K562 (cell line): Measurements from ENCODE around the gene MICU1. TPM values are rescaled to one million over a fixed set of nuclear protein-coding genes. Genes with fewer than 3 reads are reported as not detected.

Experiments used
- ARID1B ChIP-seq: fragments of 450-650 bp; IDR thresholded peaks from 2 replicates; pipeline ENCODE4 v1.6.1; 2016; ENCODE audit warnings: antibody characterized with exemption, mild to moderate bottlenecking, inconsistent platforms
- BACH1 ChIP-seq: fragments of 200-800 bp; sonication (Bioruptor generic); IDR thresholded peaks from 2 replicates; pipeline ENCODE4 v1.6.1; 2016; ENCODE audit warnings: missing genetic modification characterization, missing compliant biosample characterization
- CC2D1A ChIP-seq: fragments of 450-650 bp; IDR thresholded peaks from 2 replicates; pipeline ENCODE4 v1.6.1; 2017; ENCODE audit warnings: mild to moderate bottlenecking
- CCAR2 ChIP-seq: fragments of 200-400 bp; formaldehyde crosslinking; IDR thresholded peaks from 2 replicates; pipeline ENCODE4 v1.6.1; 2017; ENCODE audit warnings: mild to moderate bottlenecking, low read depth, low read length
- GTF2A2 ChIP-seq: IDR thresholded peaks from 2 replicates; pipeline ENCODE4 v1.6.1; 2016; ENCODE audit warnings: mild to moderate bottlenecking, missing genetic modification characterization, missing compliant biosample characterization
- KLF10 ChIP-seq: fragments of 250-450 bp; sonication (Bioruptor Pico); IDR thresholded peaks from 2 replicates; pipeline ENCODE4 v1.6.1; 2021; ENCODE audit warnings: matching md5 sums
- MBD1 ChIP-seq: fragments of 250-450 bp; sonication (Bioruptor Pico); IDR thresholded peaks from 2 replicates; pipeline ENCODE4 v1.8.0; 2022; ENCODE audit warnings: inconsistent platforms
- NFRKB ChIP-seq: fragments of 450-650 bp; IDR thresholded peaks from 2 replicates; pipeline ENCODE4 v1.6.1; 2016; ENCODE audit warnings: low read depth
- NUFIP1 ChIP-seq: fragments of 450-650 bp; IDR thresholded peaks from 2 replicates; pipeline ENCODE4 v1.6.1; 2018; ENCODE audit not compliant: partially characterized antibody
- PHF20 ChIP-seq: fragments of 450-650 bp; IDR thresholded peaks from 2 replicates; pipeline ENCODE4 v1.6.1; 2018; ENCODE audit not compliant: partially characterized antibody
- PYGO2 ChIP-seq: fragments of 450-650 bp; IDR thresholded peaks from 2 replicates; pipeline ENCODE4 v1.6.1; 2016; ENCODE audit warnings: mild to moderate bottlenecking, missing genetic modification characterization, moderate library complexity, missing compliant biosample characterization
- SAP30 ChIP-seq: fragments of 200-600 bp; sonication (generic); IDR thresholded peaks from 2 replicates; pipeline ENCODE4 v1.6.1; 2012; ENCODE audit warnings: borderline replicate concordance, low read depth, mild to moderate bottlenecking, moderate library complexity, low read length, control low read depth, inconsistent platforms; ENCODE audit not compliant: insufficient read depth, poor library complexity, severe bottlenecking
- SIN3A ChIP-seq, 2 experiments: fragments of 150-350 bp in 1 of 2; IDR thresholded peaks; 2 replicates each; pipeline ENCODE4 v1.6.1; 2011 to 2016; ENCODE audit warnings: borderline replicate concordance in 2 of 2, low read depth in 2 of 2, low read length in 2 of 2, mild to moderate bottlenecking in 2 of 2, moderate library complexity in 2 of 2; ENCODE audit not compliant: control insufficient read depth in 1 of 2
- SNIP1 ChIP-seq: fragments of 450-650 bp; IDR thresholded peaks from 2 replicates; pipeline ENCODE4 v1.7.1; 2017; ENCODE audit warnings: low read depth, mild to moderate bottlenecking
- TRIM28 ChIP-seq: fragments of 450-650 bp; IDR thresholded peaks from 2 replicates; pipeline ENCODE4 v1.6.1; 2017
- VEZF1 ChIP-seq: fragments of 200-800 bp; sonication (Bioruptor generic); IDR thresholded peaks from 2 replicates; pipeline ENCODE4 v1.6.1; 2017; ENCODE audit warnings: missing genetic modification characterization, missing compliant biosample characterization
- YY1 ChIP-seq, 3 experiments: IDR thresholded peaks; 2 replicates each; pipeline ENCODE4 v1.6.1; 2011; ENCODE audit warnings: low read length in 2 of 3, mild to moderate bottlenecking in 2 of 3, moderate library complexity in 2 of 3, borderline replicate concordance in 1 of 3, control low read depth in 1 of 3, low read depth in 1 of 3; ENCODE audit not compliant: insufficient read depth in 3 of 3, insufficient replicate concordance in 2 of 3, control insufficient read depth in 1 of 3, insufficient read length in 1 of 3; ENCODE audit errors: extremely low read depth in 1 of 3
- ZNF146 ChIP-seq: IDR thresholded peaks from one replicate; pipeline ENCODE4 v1.6.1; 2018; ENCODE audit warnings: missing compliant biosample characterization; ENCODE audit not compliant: unreplicated experiment
- ZNF41 ChIP-seq: fragments of 250-450 bp; sonication (Bioruptor Pico); conservative IDR thresholded peaks from 2 replicates; pipeline ENCODE4 v1.4.0; 2020; ENCODE audit warnings: mild to moderate bottlenecking
- polyA plus RNA-seq, 8 experiments: library from polyadenylated mRNA; depleted of rRNA in 4 of 8; stranded (reverse) in 5 of 8; unstranded in 3 of 8; fragments of >200 nt; fragmentation: Nextera tagmentation in 2 of 8; fragmentation: Illumina TruSeq in 1 of 8; extraction: Ambion mirVana in 2 of 8; extraction: Trizol in 1 of 8; gene quantifications; 2 replicates each; pipeline versions ENCODE4 v1.2.1 to v1.2.3, GENCODE V29; 2011 to 2014; ENCODE audit warnings: inconsistent platforms in 1 of 8, missing spikeins in 1 of 8
- total RNA-seq, 7 experiments: library from RNA; depleted of rRNA in 6 of 7; stranded (reverse); fragments of >200 nt in 6 of 7; fragmentation: Illumina TruSeq in 2 of 7; extraction: Trizol in 2 of 7; gene quantifications; 2 replicates each; pipeline versions ENCODE4 v1.2.1 to v1.2.3, GENCODE V29; 2011 to 2021; ENCODE audit warnings: low replicate concordance in 1 of 7
- TF ChIP-seq, protein P1 (sequence below): sonication (generic); formaldehyde crosslinking; IDR thresholded peaks from 2 replicates; pipeline ENCODE4 v1.8.0; 2023; ENCODE audit warnings: mild to moderate bottlenecking, missing genetic modification reagents

Gene MICU1
- total and polyA plus RNA-seq, 9 of the 15 experiments (the other 6 are each of a cell fraction or from before 2014, with no cell fraction given): 29.3 to 76.8 (median 48.4) TPM

GRCh38 chr10:72354356-72355213 lies 271.3 kb downstream of the MICU1 start, which contains the start of gene DNAJB12 (continued):
- TF ChIP-seq, protein P1, sequence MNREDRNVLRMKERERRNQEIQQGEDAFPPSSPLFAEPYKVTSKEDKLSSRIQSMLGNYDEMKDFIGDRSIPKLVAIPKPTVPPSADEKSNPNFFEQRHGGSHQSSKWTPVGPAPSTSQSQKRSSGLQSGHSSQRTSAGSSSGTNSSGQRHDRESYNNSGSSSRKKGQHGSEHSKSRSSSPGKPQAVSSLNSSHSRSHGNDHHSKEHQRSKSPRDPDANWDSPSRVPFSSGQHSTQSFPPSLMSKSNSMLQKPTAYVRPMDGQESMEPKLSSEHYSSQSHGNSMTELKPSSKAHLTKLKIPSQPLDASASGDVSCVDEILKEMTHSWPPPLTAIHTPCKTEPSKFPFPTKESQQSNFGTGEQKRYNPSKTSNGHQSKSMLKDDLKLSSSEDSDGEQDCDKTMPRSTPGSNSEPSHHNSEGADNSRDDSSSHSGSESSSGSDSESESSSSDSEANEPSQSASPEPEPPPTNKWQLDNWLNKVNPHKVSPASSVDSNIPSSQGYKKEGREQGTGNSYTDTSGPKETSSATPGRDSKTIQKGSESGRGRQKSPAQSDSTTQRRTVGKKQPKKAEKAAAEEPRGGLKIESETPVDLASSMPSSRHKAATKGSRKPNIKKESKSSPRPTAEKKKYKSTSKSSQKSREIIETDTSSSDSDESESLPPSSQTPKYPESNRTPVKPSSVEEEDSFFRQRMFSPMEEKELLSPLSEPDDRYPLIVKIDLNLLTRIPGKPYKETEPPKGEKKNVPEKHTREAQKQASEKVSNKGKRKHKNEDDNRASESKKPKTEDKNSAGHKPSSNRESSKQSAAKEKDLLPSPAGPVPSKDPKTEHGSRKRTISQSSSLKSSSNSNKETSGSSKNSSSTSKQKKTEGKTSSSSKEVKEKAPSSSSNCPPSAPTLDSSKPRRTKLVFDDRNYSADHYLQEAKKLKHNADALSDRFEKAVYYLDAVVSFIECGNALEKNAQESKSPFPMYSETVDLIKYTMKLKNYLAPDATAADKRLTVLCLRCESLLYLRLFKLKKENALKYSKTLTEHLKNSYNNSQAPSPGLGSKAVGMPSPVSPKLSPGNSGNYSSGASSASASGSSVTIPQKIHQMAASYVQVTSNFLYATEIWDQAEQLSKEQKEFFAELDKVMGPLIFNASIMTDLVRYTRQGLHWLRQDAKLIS (CRISPR knock-in tag): peak; percentile 91
- TF ChIP-seq SNIP1 (no peak), GTF2A2 (tag) (peak; percentile 77; the same call in 1 of the 2 replicates), NUFIP1 (peak; percentile 57), ZNF146 (CRISPR knock-in tag) (no peak), MBD1 (CRISPR knock-in tag) (no peak), SIN3A (IDR thresholded peaks at IDR 0.05; ENCODE audit: borderline replicate concordance in 2 of 2, control insufficient read depth in 1 of 2, low read depth in 2 of 2, low read length in 2 of 2) (peak; percentile 87 to 91), TRIM28 (peak; percentile 81), VEZF1 (CRISPR knock-in tag) (peak; percentile 100), ZNF41 (CRISPR knock-in tag) (0 out of 2 replicates have a peak, but pooled peaks have one; percentile 41), SAP30 (peak; percentile 65), KLF10 (CRISPR knock-in tag) (no peak), ARID1B (peak; percentile 67), CC2D1A (peak; percentile 60; the same call in 1 of the 2 replicates), YY1 (IDR thresholded peaks at IDR 0.05; ENCODE audit: borderline replicate concordance in 1 of 3, control insufficient read depth in 1 of 3, extremely low read depth in 1 of 3, insufficient read depth in 3 of 3, insufficient read length in 1 of 3, insufficient replicate concordance in 2 of 3, low read depth in 1 of 3, low read length in 2 of 3) (peak; percentile 46 to 88 (median 88)), CCAR2 (no peak), PHF20 (peak; percentile 100), BACH1 (tag) (peak; percentile 77; the same call in 1 of the 2 replicates), NFRKB (peak; percentile 94), PYGO2 (no peak)
